K562 (cell line): ENCODE data around the gene SLC4A2. TPM values are rescaled to one million over a fixed set of nuclear protein-coding genes. Genes with fewer than 3 reads are reported as not detected.

Experiments
- CBFA2T2 ChIP-seq: fragments of 450-650 bp; conservative IDR thresholded peaks from 2 replicates; pipeline ENCODE4 v1.6.1; 2017; ENCODE audit warnings: mild to moderate bottlenecking
- E2F1 ChIP-seq: sonication (generic); formaldehyde crosslinking; IDR thresholded peaks from 2 replicates; pipeline ENCODE4 v1.8.1; 2023; ENCODE audit warnings: mild to moderate bottlenecking, missing genetic modification reagents, moderate library complexity
- E2F6 ChIP-seq, 2 experiments: IDR thresholded peaks; 2 replicates each; pipeline ENCODE4 v1.6.1; 2011; ENCODE audit warnings: borderline replicate concordance in 1 of 2, control low read depth in 1 of 2, low read depth in 1 of 2, low read length in 1 of 2, mild to moderate bottlenecking in 1 of 2, mixed read lengths in 1 of 2, moderate library complexity in 1 of 2; ENCODE audit not compliant: insufficient read depth in 1 of 2, insufficient read length in 1 of 2, poor library complexity in 1 of 2, severe bottlenecking in 1 of 2; ENCODE audit errors: extremely low read depth in 1 of 2
- EP400 ChIP-seq: fragments of 450-650 bp; IDR thresholded peaks from 2 replicates; pipeline ENCODE4 v1.6.1; 2017; ENCODE audit warnings: antibody characterized with exemption, mild to moderate bottlenecking, moderate library complexity
- ETS2 ChIP-seq: IDR thresholded peaks from 2 replicates; pipeline ENCODE4 v1.6.1; 2016; ENCODE audit warnings: borderline replicate concordance, missing genetic modification characterization, mild to moderate bottlenecking, moderate library complexity, missing compliant biosample characterization; ENCODE audit not compliant: poor library complexity, severe bottlenecking
- FUS ChIP-seq: fragments of 200-400 bp; formaldehyde crosslinking; optimal IDR thresholded peaks from 2 replicates; pipeline ENCODE3; 2017; ENCODE audit warnings: low read depth, low read length
- HDAC8 ChIP-seq: fragments of 450-650 bp; IDR thresholded peaks from 2 replicates; pipeline ENCODE4 v1.6.1; 2016; ENCODE audit warnings: mild to moderate bottlenecking, missing genetic modification characterization, moderate library complexity, missing compliant biosample characterization
- KDM4B ChIP-seq, 2 experiments: fragments of 450-650 bp in 1 of 2; sonication (generic) in 1 of 2; IDR thresholded peaks; 2 replicates each; pipeline ENCODE4 v1.6.1; 2016 to 2017; ENCODE audit warnings: borderline replicate concordance in 2 of 2, antibody characterized with exemption in 1 of 2, low read depth in 1 of 2, mild to moderate bottlenecking in 1 of 2
- MECOM ChIP-seq: fragments of 250-450 bp; sonication (Bioruptor Pico); IDR thresholded peaks from 2 replicates; pipeline ENCODE4 v1.8.0; 2022; ENCODE audit warnings: inconsistent platforms
- NCOA1 ChIP-seq: fragments of 450-650 bp; IDR thresholded peaks from 2 replicates; pipeline ENCODE4 v1.6.1; 2016; ENCODE audit warnings: low read depth
- NR3C1 ChIP-seq: sonication (generic); formaldehyde crosslinking; IDR thresholded peaks from 2 replicates; pipeline ENCODE4 v1.8.1; 2022; ENCODE audit warnings: missing genetic modification reagents
- RBM34 ChIP-seq: fragments of 200-400 bp; formaldehyde crosslinking; IDR thresholded peaks from 2 replicates; pipeline ENCODE4 v1.6.1; 2018; ENCODE audit warnings: low read length, borderline replicate concordance; ENCODE audit not compliant: insufficient read depth
- SMAD4 ChIP-seq: fragments of 250-450 bp; sonication (Bioruptor Pico); conservative IDR thresholded peaks from 2 replicates; pipeline ENCODE4 v1.8.0; 2021; ENCODE audit warnings: inconsistent platforms, mild to moderate bottlenecking, moderate library complexity
- SMARCA5 ChIP-seq: fragments of 450-650 bp; IDR thresholded peaks from 2 replicates; pipeline ENCODE4 v1.6.1; 2016
- SOX6 ChIP-seq: fragments of 450-650 bp; IDR thresholded peaks from 2 replicates; pipeline ENCODE4 v1.6.1; 2014; ENCODE audit warnings: mild to moderate bottlenecking
- ZFX ChIP-seq: sonication (generic); formaldehyde crosslinking; IDR thresholded peaks from 2 replicates; pipeline ENCODE4 v1.8.0; 2022; ENCODE audit warnings: mild to moderate bottlenecking, missing genetic modification reagents, moderate library complexity
- ZNF589 ChIP-seq: fragments of 200-800 bp; sonication (Bioruptor generic); IDR thresholded peaks from 2 replicates; pipeline ENCODE4 v1.6.1; 2016; ENCODE audit warnings: low read depth, missing genetic modification characterization, missing compliant biosample characterization
- ZNF699 ChIP-seq: fragments of 250-450 bp; sonication (Bioruptor Pico); IDR thresholded peaks from 2 replicates; pipeline ENCODE4 v1.8.0; 2021; ENCODE audit warnings: mild to moderate bottlenecking, moderate library complexity; ENCODE audit not compliant: insufficient replicate concordance
- polyA plus RNA-seq, 8 experiments: library from polyadenylated mRNA; depleted of rRNA in 4 of 8; stranded (reverse) in 5 of 8; unstranded in 3 of 8; fragments of >200 nt; fragmentation: Nextera tagmentation in 2 of 8; fragmentation: Illumina TruSeq in 1 of 8; extraction: Ambion mirVana in 2 of 8; extraction: Trizol in 1 of 8; gene quantifications; 2 replicates each; pipeline versions ENCODE4 v1.2.1 to v1.2.3, GENCODE V29; 2011 to 2014; ENCODE audit warnings: inconsistent platforms in 1 of 8, missing spikeins in 1 of 8
- total RNA-seq, 7 experiments: library from RNA; depleted of rRNA in 6 of 7; stranded (reverse); fragments of >200 nt in 6 of 7; fragmentation: Illumina TruSeq in 2 of 7; extraction: Trizol in 2 of 7; gene quantifications; 2 replicates each; pipeline versions ENCODE4 v1.2.1 to v1.2.3, GENCODE V29; 2011 to 2021; ENCODE audit warnings: low replicate concordance in 1 of 7
- TF ChIP-seq, protein P1 (sequence below): fragments of 450-650 bp; formaldehyde crosslinking; IDR thresholded peaks from 2 replicates; pipeline ENCODE4 v1.4.0; 2022; ENCODE audit warnings: missing genetic modification characterization
- TF ChIP-seq, protein P2 (sequence below): sonication (generic); formaldehyde crosslinking; IDR thresholded peaks from 2 replicates; pipeline ENCODE4 v1.8.0; 2022; ENCODE audit warnings: missing genetic modification reagents, mild to moderate bottlenecking, borderline replicate concordance
- TF ChIP-seq, protein P3 (sequence below): sonication (generic); formaldehyde crosslinking; IDR thresholded peaks from 2 replicates; pipeline ENCODE4 v1.9.0; 2022; ENCODE audit warnings: mild to moderate bottlenecking, missing genetic modification reagents

SLC4A2 gene
- total and polyA plus RNA-seq, 9 of the 15 experiments (the other 6 are each of a cell fraction or from before 2014, with no cell fraction given): 11.4 to 375 (median 130) TPM

DNA sequence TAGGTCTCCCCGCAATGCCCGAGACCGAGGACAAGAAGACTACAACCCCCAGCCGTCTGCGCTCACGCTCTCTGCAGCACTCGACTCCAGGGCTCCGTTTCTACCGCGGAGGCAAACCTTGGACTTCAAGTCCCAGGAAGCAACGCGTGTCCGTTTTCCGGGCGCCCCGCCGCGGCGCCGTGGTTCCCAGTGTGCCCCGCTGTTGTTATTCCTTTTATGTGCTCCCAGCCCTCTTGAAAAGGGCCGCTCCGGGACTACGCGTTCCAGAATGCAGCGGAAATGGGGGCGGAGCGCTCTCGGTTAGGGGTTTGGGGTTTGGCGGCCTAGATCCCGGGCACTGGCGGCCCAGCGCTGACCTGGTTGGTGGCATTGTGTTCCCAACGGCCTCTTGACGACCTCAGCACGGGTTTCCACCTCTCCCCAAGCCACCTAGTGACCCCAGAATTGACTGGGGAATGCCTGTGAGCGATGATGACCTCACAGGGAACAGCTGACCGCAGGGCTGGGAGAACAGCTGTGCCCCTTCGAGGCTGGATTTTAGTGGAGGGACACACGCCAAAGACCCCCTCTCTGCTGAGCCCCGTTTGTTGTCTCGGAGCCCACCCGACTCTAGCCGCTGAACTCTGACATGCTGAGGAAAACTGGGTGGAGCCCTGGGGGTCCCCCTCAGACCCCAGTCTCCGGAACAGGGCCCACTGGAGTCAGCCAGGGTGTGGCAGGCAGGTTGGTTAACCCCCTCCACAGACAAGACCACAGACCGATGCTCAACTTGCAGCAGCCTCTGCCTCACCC is 1.2 kb upstream of the SLC4A2 start (continued):
- no peak for TF ChIP-seq RBM34
- TF ChIP-seq E2F1 (CRISPR knock-in tag): peak; percentile 89
- TF ChIP-seq CBFA2T2: no peak
- TF ChIP-seq SOX6: peak; percentile 49; the same call in 1 of the 2 replicates
- TF ChIP-seq, protein P1, sequence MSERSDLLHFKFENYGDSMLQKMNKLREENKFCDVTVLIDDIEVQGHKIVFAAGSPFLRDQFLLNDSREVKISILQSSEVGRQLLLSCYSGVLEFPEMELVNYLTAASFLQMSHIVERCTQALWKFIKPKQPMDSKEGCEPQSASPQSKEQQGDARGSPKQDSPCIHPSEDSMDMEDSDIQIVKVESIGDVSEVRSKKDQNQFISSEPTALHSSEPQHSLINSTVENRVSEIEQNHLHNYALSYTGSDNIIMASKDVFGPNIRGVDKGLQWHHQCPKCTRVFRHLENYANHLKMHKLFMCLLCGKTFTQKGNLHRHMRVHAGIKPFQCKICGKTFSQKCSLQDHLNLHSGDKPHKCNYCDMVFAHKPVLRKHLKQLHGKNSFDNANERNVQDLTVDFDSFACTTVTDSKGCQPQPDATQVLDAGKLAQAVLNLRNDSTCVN (CRISPR knock-in tag): peak; percentile 5; the same call in 1 of the 2 replicates
- no peak for TF ChIP-seq ETS2 (tag)
- TF ChIP-seq SMAD4 (CRISPR knock-in tag): 0 out of 2 replicates have a peak, but pooled peaks have one; percentile 69
- TF ChIP-seq ZFX (CRISPR knock-in tag): peak; percentile 94
- 0 out of 2 replicates have a peak, but pooled peaks have one; percentile 14 for TF ChIP-seq HDAC8 (tag)
- TF ChIP-seq SMARCA5: no peak
- TF ChIP-seq E2F6 (IDR thresholded peaks at IDR 0.05; ENCODE audit: borderline replicate concordance in 1 of 2, extremely low read depth in 1 of 2, insufficient read depth in 1 of 2, insufficient read length in 1 of 2, low read depth in 1 of 2, low read length in 1 of 2, poor library complexity in 1 of 2, severe bottlenecking in 1 of 2): peak in 1 of 2 experiments; percentile 6
- TF ChIP-seq EP400: no peak
- 0 out of 2 replicates have a peak, but pooled peaks have one; percentile 24 for TF ChIP-seq NCOA1
- TF ChIP-seq NR3C1: no peak
- TF ChIP-seq ZNF589 (CRISPR knock-in tag): peak; percentile 41
- TF ChIP-seq MECOM (CRISPR knock-in tag): no peak
- TF ChIP-seq, protein P2, sequence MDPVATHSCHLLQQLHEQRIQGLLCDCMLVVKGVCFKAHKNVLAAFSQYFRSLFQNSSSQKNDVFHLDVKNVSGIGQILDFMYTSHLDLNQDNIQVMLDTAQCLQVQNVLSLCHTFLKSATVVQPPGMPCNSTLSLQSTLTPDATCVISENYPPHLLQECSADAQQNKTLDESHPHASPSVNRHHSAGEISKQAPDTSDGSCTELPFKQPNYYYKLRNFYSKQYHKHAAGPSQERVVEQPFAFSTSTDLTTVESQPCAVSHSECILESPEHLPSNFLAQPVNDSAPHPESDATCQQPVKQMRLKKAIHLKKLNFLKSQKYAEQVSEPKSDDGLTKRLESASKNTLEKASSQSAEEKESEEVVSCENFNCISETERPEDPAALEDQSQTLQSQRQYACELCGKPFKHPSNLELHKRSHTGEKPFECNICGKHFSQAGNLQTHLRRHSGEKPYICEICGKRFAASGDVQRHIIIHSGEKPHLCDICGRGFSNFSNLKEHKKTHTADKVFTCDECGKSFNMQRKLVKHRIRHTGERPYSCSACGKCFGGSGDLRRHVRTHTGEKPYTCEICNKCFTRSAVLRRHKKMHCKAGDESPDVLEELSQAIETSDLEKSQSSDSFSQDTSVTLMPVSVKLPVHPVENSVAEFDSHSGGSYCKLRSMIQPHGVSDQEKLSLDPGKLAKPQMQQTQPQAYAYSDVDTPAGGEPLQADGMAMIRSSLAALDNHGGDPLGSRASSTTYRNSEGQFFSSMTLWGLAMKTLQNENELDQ: no peak
- TF ChIP-seq KDM4B (IDR thresholded peaks at IDR 0.05; ENCODE audit: borderline replicate concordance in 2 of 2, low read depth in 1 of 2): peak in 1 of 2 experiments; percentile 88; a peak in 1 of 4 replicates
- TF ChIP-seq, protein P3, sequence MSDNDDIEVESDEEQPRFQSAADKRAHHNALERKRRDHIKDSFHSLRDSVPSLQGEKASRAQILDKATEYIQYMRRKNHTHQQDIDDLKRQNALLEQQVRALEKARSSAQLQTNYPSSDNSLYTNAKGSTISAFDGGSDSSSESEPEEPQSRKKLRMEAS (CRISPR knock-in tag): peak; percentile 44; the same call in 1 of the 2 replicates
- no peak for TF ChIP-seq FUS
- TF ChIP-seq ZNF699: no peak
